HG03066 (cell line): ENCODE measurements around the gene EID2.

Experiments
- ATAC-seq: cut with Tn5 transposase; IDR thresholded peaks from one replicate; pipeline ENCODE4 v1.9.1; 2021; ENCODE audit warnings: low read depth; ENCODE audit not compliant: unreplicated experiment

The EID2 gene, protein sequence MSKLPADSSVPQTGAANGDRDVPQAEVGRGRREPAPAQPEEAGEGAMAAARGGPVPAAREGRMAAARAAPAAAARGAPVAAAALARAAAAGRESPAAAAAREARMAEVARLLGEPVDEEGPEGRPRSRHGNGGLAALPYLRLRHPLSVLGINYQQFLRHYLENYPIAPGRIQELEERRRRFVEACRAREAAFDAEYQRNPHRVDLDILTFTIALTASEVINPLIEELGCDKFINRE

DNA sequence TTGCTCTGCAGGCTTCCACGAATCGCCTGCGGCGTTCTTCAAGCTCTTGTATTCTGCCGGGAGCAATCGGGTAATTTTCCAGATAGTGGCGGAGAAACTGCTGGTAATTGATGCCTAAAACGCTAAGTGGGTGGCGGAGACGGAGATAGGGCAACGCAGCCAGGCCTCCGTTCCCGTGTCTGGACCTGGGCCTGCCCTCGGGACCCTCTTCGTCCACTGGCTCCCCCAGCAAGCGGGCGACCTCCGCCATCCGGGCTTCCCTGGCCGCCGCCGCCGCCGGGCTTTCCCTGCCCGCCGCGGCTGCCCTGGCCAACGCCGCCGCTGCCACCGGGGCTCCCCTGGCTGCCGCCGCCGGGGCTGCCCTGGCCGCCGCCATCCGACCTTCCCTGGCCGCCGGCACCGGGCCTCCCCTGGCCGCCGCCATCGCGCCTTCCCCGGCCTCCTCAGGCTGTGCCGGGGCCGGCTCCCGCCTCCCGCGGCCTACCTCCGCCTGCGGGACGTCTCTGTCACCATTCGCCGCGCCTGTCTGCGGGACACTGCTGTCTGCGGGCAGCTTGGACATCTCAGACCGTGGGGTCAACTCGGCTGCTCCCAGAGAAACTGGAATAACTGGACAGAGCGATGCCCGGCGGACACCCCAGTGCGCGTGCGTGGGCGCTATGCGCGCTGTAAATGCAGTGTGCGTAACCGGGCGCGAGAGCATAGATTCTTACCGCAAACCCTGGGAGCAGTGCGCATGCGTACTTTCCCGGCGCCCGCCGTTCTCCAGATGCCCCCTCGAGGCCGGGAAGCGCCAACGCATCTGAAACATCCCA is at the start of gene EID2:
Gene EID2 (minus strand): TSS at position 644 of the 815 bp plus-strand sequence. CDS start 82 bp downstream, at position 562.
- ATAC-seq, result peak; percentile 78

DNA sequence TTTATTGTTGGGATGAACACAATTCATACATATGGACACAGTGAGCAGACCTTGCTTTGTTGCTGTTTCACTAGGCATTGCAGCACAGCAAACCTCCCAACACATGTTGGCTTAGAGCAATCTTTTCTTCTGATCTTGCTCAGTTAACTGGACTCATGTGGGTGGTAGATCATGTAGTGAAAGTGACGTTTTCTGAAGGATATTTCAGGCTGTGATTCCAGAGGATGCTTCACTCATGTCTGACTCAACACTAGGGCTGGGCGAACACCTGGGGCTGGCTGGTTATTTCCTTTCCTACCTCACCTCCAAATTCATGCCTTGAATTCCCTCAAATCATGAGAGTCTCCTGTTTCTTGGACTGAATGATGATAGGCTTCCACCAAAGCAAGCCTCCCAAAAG is 48.1 kb upstream of the EID2 start:
- ATAC-seq, result no peak

DNA sequence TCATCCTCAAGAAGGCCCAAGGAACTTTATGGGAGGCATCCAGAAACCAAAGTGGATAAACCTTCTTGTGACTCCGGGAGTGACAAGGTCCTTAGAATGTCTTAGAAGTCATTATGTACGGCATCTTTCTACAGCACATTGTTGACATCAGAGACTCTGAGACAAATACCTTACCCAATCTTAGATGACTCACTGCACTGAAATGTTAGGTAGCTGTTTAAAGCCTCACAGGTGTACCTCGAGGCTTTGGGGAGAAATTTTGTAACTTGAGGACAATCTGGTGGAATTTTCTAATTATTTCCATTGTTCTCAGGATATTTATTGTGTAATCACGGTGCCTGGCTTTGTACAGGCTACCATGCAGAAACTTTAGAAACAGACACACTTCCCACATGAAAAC is 47.5 kb upstream of the EID2 start:
- no peak for ATAC-seq

DNA sequence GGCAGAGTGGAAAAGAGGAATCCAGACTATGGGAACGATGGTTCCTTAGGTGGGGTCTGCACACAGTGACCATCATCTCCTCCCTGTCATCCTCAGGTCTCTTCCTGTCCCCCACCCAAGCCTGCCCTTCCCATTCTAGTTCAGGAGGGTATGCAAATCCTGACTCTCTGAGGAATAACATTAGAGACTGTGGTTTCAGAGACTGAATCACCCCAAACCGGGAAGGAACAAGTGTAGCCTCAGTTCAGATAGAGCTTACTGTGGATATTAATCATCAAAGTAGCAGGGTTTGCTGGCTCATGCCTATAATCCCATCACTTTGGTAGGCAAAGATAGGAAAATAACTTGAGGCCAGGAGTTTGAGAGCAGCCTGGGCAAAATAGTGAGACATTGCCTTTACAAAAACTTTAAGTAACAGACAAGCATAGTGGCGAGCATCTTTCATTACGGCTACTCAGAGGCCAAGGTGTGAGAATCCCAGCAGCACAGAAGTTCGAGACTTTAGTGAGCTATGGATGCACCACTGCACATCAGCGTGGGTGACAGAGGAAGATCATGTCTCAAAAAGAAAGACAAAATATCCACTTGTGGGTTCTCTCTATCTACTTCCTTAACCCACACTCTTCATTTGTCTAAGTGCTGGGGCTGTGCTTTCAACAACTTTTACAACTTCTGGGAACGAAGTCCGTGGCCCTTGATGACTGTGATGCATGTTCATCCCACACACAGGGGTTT is 43.1 kb upstream of the EID2 start:
- no peak for ATAC-seq

DNA sequence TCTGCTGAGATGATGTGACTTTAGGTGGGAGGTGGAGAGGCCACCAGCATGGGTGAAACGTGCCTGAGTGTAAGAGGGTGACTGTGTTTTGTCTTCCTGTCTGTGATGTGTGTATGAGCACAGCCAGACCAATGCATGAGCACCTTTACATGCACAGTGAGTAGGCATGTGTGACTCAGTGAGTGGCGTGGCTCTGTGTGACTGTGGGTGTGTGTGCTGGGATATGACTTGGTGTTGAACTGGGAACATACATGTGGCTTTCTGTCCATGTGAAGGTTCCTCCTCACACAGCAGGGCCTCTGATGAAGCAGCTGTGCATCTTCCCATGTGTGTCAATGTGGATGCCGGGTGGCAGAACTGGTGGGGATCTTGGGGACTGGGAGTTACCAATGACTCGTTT is 42.5 kb upstream of the EID2 start:
- no peak for ATAC-seq

DNA sequence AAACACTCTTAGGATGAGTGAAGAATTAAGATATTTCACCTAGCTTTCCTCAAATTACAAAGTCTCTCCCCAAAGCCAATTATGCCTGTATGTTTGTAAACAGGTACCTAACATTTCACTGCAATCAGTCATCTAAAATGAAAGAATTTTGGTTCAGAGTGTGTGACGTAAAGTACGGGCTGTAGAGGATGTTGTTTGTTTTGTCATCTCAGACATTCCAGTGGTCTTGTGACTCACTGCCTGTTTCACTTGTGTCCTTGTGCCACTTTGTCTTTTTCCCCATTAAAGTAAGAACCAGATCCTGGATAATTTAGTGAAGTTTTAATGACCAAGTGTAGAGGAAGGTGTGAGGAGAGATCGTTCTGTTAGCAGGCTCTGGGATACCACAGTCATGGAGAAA is 28.6 kb upstream of the EID2 start:
- ATAC-seq, result no peak

DNA sequence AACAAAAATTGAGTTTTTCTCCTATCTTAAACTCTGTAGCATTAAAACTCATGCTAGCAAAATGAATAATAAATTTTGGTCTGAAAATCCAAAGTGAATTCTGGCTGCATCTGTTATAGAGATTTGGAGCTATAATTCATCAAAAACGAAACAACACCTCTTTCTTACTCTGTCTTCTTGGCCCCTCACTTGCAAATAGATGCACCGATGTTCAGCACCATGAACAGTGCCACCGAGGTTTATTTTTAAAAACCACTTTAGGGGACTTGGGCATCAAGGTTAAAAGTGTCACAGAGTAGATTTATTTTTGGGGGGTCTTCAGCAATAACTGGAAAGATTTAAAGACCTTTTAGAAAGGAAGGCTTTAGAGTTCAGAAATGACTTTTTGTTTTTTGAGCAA is 26.1 kb upstream of the EID2 start:
- no peak for ATAC-seq

DNA sequence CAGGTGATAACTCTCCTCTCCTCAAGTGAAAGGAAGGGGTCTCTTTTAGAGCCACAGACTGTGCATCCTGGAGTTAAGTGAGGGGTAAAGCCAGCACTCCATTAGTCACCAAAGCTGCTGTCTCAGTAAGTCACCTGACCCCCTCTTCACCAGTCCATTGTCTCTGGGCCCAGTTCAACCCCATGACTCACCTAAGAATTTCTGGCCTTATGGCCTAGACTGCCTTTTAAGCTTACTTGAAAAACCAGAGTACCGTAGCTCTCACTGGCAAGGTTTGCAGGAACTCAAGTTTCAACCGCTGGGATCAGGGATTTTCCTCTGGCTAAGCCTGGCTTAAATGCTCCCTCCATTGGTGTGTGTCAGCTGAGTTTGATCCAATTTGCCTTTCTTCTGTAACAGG is 23.4 kb upstream of the EID2 start:
- no peak for ATAC-seq

DNA sequence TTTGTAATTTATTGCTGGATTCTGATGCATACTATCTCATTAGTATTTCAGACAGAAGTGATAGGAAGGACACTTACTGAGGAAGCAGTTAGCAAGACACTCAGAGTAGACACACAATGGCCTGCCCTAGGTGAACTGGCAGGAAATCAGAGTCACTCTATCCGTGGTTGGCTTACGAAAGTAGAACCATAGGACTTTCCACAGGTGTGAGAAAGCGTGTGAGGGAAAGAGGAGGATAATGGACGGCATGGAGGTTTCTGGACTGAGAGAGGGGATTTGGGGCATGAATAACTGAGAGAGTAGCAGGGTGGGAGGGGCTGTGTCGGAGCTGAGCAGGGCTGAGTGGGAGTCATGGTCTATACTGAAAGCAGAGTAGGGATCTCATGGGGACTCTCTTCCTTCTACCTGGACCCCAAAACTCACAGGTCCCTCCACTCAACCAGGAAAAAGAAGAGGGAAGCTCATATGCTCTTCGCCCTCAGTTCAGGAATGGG is 18.7 kb upstream of the EID2 start:
- no peak for ATAC-seq

DNA sequence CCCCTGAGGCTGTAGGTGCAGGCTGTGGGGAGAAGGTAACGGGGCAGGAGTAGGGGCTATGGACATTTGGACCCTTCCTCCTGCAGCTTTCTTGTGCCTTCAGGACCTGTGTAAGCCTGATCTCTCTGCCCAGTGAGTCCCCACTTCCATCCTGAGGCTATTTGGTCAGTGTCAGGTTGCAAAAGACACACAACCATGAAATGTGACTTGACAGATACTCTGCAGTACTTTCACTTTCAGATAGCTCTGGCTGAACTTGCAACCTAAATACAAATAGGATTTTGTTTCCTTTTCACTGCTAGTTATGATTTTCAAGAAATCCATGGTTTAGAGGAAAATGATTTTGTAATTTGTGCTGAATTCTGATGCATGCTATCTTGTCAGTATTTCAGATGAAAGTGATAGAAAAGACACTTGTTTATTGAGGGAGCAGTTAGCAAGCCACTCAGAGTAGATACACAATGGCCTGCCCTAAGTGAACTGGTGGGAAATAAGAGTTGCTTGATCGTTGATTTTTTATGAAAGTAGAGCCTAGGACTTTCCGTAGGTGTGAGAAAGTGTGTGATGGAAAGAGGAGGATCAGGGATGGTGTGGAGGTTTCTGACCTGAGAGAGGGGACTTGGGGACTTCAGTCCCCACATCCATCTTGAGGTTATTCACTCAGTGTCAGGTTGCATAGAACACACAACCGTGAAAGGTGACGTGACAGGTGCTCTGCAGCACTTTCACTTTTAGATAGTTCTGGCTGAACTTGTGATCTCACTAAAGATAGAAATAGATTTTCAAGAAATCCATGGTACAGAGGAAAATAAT is 18.1 kb upstream of the EID2 start:
- ATAC-seq, result no peak

DNA sequence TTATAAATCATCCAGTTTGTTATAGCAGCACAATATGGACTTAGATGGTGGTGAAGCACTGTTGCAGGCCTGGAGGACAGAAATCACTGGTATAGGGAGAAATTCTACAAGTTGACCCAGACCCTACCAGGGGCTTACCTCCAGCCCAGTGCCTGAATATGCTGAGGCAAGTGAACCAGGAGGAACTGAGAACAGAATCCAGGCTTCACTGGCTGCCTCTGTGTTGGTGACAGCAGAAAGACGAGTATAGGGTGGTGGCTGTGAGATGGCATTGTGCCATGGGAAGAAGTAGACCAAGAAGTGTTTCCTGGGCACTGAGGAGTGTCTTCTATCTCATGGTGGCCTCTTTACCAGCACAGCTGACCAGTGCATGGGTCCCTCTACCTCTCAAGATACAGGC is 15.9 kb upstream of the EID2 start:
- no peak for ATAC-seq

DNA sequence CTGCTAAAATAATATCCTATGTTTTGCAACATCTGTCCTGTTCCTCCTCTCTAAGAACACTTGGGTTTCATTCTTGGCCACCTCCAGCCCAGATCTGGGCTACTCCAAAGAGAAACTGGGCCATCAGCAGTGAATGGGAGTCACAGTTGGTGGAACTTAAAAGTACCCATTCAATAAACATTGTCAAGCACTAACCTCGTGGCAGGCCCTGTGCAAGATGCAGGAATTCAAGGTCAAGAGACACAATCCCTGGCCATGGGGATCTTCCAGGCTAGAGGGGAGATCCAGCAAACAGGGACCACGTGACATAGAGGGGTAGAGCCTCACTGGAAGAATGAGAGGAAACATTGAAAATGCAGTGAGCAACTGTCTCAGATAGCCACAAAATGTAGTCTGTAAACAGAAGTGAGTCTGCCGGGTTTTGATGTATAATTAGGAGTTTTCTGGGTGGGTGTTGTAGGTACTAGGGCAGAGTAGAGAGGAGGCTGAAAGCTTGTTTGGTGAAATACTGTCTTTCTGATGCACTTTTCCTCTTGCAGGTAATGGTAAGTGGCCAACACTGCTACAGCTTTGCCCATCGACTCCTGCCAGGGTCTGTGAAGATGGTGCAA is 14.8 kb upstream of the EID2 start:
- no peak for ATAC-seq

DNA sequence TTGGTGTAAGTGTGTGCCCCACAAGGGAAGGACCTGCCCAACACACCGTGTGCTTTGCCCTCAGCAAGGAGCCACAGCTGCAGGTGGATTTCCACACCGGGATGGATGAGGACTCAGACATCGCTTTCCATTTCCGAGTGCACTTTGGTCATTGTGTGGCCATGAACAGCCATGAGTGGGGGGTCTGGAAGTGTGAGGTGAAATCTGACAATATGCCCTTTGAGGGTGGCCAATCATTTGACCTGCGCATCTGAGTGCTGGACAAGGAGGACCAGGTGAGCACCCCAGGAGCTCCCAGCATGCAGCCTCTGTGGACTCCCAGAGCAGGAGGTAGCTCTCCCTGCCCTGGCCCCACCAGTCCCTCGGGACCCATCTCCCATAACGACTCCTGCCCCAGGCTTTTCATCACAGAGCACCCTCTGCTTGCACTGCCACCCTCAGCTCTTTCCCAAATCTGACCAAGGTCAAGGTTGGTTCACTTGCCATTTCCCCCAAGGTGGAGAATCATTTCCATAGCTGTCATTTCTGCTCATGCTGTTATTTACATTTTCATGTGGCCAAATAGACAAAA is 13.2 kb upstream of the EID2 start:
- no peak for ATAC-seq

DNA sequence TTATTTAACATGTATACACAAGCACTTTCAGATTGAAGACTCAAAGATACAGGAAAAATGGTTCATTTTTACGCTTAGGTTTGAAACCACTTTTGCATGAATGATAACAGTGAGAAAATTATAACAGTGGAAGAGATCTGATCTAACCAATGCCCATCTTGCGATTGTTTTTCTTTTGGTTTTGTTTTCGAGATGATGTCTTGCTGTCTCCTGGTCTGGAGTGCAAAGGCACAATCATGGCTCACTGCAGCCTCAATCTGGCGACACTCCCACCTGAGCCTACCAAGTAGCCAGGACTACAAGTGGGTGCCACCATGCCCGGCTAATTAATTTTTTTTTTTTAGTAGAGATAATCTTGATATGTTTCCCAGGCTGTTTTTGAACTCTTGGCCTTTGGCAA is 10.2 kb upstream of the EID2 start:
- ATAC-seq, result no peak

DNA sequence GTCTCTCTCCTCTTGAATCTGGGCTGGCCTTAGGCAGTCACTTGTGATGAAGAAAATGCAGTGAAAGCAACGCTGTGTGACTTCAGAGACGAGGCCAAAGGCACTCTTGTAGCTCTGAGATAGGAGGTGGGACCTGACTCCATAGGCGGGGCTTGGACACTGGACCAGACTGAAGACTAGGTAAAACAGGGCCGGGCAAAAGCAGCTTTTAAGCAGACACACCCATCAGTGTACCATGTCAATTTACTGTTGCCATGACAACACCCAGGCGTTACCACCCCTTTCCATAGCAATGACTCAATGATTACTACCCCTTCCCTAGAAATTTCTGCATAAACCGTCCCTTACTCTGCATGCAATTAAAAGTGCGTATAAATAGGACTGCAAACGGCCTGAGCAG is 6.6 kb upstream of the EID2 start:
- no peak for ATAC-seq

DNA sequence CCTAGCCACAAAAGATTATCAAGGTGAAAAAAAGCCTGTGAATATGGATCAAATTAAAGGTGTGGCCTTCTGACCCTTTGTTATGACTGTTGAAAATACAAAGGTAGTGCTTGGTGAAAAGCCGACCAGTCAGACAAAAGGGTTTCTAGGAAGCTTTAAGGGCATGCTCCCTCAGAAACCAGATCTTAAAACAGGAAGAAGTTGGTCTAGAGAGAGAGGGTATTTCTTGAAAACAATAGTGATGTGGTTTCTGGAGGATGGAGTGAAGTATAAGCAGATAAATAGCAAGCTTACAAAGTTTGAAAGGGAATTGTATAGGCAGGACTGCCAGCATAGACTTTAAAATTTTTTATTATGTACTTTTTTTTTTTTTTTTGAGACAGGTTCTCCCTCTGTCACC is 5.0 kb upstream of the EID2 start:
- no peak for ATAC-seq

DNA sequence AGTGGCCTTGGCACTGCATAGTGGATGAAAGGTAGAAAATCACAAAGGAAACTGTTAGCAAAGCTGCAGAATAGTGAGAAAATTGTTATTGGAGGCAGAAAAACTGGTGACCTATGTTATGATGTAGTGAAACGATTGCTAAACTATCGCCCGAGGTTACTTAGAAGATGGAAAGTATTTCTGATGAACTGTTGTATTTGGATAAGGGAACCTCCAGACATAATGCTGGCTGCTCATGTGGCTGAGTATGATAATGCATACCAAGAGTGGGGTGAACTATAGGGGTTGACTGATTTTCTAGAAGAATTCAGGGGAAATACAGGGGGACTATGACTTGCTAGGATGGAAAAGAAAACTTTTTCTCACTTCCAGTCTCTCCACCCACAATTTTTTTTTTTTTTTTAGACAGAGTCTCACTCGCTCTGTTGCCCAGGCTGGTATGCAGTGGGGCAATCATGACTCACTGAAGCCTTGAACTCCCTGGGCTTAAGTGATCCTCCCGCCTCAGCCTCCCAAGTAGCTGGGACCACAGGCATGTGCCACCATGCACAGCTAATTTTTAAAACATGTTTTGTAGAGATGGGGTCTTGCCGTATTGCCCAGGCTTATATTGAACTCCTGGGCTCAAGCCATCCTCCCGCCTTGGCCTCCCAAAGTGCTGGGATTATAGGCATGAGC is 4.4 kb upstream of the EID2 start:
- ATAC-seq, result no peak

DNA sequence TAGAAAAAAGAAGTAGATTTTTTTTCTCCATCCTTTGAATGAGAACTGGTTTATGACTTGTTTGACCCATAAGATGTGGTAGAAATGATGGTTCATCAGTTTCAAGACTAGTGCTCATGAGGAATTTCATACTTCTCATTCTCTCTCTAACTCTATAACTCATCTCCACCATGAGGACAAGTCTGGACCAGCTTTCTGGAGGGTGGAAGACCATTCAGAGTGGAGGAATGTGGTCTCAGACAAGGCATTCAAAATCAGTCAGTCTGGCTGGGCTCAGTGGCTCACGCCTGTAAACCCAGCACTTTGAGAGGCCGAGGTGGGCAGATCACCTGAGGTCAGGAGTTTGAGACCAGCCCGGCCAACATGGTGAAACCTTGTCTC is 3.5 kb upstream of the EID2 start:
- no peak for ATAC-seq

DNA sequence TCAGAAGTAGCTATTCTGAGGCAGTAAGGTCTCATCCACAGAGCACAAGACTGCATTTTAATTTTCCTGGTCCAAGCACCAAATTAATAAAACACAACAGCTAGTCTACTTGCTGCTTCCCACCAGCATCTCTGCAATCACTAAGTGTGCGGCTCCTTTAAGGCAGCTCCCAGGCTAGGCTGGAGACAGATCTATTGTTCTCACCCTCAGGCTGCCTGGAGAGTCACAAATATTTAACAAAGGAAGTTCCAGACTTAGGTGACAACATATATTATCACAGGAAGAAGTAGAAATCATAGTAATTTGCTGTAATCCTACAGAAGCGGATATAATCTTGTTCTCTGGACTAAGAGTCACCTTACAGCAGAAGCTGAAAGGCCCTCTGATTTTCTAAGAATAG is 2.2 kb upstream of the EID2 start:
- ATAC-seq, result no peak

DNA sequence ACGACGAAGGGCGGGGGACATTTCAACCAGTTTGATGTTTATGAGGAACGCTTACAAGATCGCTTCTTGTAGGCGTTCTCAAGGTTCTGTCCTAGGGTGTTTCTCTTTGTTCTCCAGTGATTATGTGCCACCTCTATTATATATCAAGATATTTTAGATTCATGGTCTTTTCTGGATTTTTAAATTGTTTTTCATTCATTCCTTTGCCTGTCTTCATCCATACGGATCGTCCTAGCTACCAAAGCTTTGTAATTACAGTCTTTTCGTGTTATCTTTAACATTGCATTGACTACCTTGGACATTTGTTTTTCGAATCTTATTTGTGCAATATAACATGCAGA is 342 bp upstream of the EID2 start:
- no peak for ATAC-seq
